Tracheal epithelial cell (primary cell): Measurements from ENCODE around the gene IPO7. TPM values are rescaled to one million over a fixed set of nuclear protein-coding genes. Genes with fewer than 3 reads are reported as not detected.

Source experiments
- total RNA-seq: library from RNA; depleted of rRNA; stranded (reverse); fragments of >200 nt; gene quantifications from 2 replicates; pipeline ENCODE4 v1.2.1, GENCODE V29; 2014

IPO7 gene
- 181 and 190 TPM in 2 replicates for total RNA-seq

GRCh38 chr11:9384535-9385326, at the start of gene IPO7:
Gene IPO7, plus strand, starts transcription at chr11:9384652. Its CDS starts 112 bp downstream, at chr11:9384764.

GRCh38 chr11:9460322-9461062, 76.0 kb downstream of the IPO7 start, which contains the start of gene ZNF143:
Gene ZNF143, plus strand, starts transcription at chr11:9461012. Its CDS starts 10,297 bp downstream, at chr11:9471309.

Other genes starting within 250 kb of the IPO7 start
- 23.4 and 88.7 TPM in 2 replicates for gene DENND5A, start 119.3 kb upstream of the IPO7 start, total RNA-seq
- gene TMEM41B, start 70.1 kb upstream of the IPO7 start, total RNA-seq: 60.7 and 87.7 TPM in 2 replicates
- gene ZNF143, start 76.4 kb downstream of the IPO7 start, total RNA-seq: 34.7 and 38.6 TPM in 2 replicates
- gene WEE1, start 189.0 kb downstream of the IPO7 start, total RNA-seq: 33.2 and 36.1 TPM in 2 replicates